Measurements from ENCODE around the gene S100A3. TPM values are rescaled to one million over a fixed set of nuclear protein-coding genes. Genes with fewer than 3 reads are reported as not detected.
A peak's percentile ranks its signal among the peaks of the same experiment; 100 is the strongest.

Gene S100A3
- total RNA-seq, 1 donor from 2014 or later, result 1.3 TPM

DNA sequence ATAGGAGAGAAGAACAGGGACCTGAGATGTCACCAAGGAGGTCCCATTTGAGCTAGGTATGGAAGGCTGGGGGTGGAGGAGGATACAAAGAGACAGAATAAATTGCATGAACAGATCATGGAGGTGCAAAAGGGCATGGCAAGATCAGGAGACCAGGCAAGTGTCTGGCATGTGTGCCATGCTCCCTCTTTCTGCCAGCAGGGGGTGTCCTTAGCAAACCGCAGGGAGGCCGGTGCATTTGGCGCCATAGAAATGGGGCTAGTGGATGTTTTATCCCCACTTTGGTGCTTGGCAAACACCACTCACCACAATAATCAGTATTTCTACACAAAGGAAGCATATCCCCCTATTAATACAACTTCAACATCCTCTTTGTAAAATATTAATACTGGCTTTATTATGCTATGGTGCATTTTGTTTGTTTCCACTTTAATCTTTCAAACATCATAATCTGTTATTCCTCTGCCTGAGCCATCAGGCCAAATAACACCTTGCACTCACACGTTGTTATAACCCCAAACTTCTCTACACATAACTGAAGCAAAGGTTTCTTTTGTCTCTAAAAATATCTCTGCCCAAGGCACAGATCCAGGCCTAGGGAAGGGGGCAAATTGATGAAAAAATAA is 39.2 kb downstream of the S100A3 start:
- ATAC-seq (peak; percentile 67), DNase-seq (peak; percentile 77)
- Histone ChIP-seq H3K27ac (no peak overlapping the region), H3K4me3 (no peak overlapping the region), H3K36me3 (no peaks in the 10 kb centered on the region), H3K9me3 (no peaks in the 10 kb centered on the region), H3K27me3 (no peaks in the 10 kb centered on the region), H3K4me1 (peaks cover 3% of the 10 kb centered on the region)
- intact Hi-C loops (cut with DNase I), result loop anchor here (5.0 to 10.0 kb wide), 2 partner anchors 62 to 245 kb away; no protein-coding TSS in a partner anchor
- peak; percentile 66 for TF ChIP-seq CTCF (IDR thresholded peaks at IDR 0.05)

- Histone ChIP-seq H3K4me1 (peaks cover 3% of the 10 kb centered on the region), H3K9me3 (no peaks in the 10 kb centered on the region), H3K27ac (no peak overlapping the region), H3K4me3 (no peak overlapping the region), H3K27me3 (no peaks in the 10 kb centered on the region), H3K36me3 (no peaks in the 10 kb centered on the region)
- TF ChIP-seq CTCF (IDR thresholded peaks at IDR 0.05), result no peak
- ATAC-seq (no peak), DNase-seq (no peak)
- intact Hi-C loops (cut with DNase I), result no loop called here
Measured at GRCh38 chr1:153509036-153509435, 40.0 kb downstream of the S100A3 start.

GRCh38 chr1:153507926-153508583 is 41.0 kb downstream of the S100A3 start:
- intact Hi-C loops (cut with DNase I), result no loop called here
- TF ChIP-seq CTCF (IDR thresholded peaks at IDR 0.05), result no peak
- Histone ChIP-seq H3K27me3 (no peaks in the 10 kb centered on the region), H3K27ac (no peak overlapping the region), H3K36me3 (no peaks in the 10 kb centered on the region), H3K4me3 (no peak overlapping the region), H3K9me3 (no peaks in the 10 kb centered on the region), H3K4me1 (peaks cover 3% of the 10 kb centered on the region)
- ATAC-seq (no peak), DNase-seq (no peak)

GRCh38 chr1:153506831-153507413 is 42.1 kb downstream of the S100A3 start:
- ATAC-seq, result peak; percentile 67
- peak; percentile 73 for DNase-seq

DNA sequence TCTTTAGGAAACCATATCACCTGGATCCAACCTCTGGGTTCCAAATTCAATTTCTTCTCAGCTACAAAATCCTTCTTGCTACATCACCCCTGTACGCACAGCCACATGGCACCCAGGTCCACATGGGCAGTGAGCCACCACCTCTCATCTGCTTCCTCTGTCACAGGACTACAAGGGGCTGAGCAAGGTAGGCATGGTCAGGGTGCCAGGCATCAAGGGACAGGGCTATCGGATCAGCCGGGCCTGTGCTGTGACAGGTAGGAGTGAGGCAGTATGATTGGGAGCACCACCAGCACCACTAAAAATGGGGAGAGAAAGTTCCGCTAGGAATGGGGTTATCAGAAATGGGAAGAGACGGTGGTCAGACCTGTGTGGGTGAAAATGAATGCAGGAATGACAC is 42.7 kb downstream of the S100A3 start:
- no peaks in the 10 kb centered on the region for H3K9me3 ChIP-seq
- ATAC-seq (no peak), DNase-seq (no peak)
- TF ChIP-seq CTCF (IDR thresholded peaks at IDR 0.05), result no peak
- peaks cover 3% of the 10 kb centered on the region for H3K4me1 ChIP-seq
- H3K27me3 ChIP-seq, result no peaks in the 10 kb centered on the region
- intact Hi-C loops (cut with DNase I), result no loop called here
- no peak overlapping the region for H3K27ac ChIP-seq
- no peak overlapping the region for H3K4me3 ChIP-seq
- H3K36me3 ChIP-seq, result no peaks in the 10 kb centered on the region

More at GRCh38 chr1:153506831-153507413, 42.1 kb downstream of the S100A3 start:
- Histone ChIP-seq H3K36me3 (no peaks in the 10 kb centered on the region), H3K27ac (no peak overlapping the region), H3K4me1 (peaks cover 3% of the 10 kb centered on the region), H3K9me3 (no peaks in the 10 kb centered on the region), H3K27me3 (no peaks in the 10 kb centered on the region), H3K4me3 (no peak overlapping the region)
- TF ChIP-seq CTCF (IDR thresholded peaks at IDR 0.05), result no peak
- intact Hi-C loops (cut with DNase I), result no loop called here

Measured in upper lobe of right lung (tissue), 1 donor.